GM06990 (cell line): ENCODE measurements around the gene DHX36.
A peak's percentile ranks its signal among the peaks of the same experiment; 100 is the strongest.

Experiments used
- DNase-seq: peaks from one replicate; pipeline ENCODE4 v3.0.0-alpha.2; 2011; ENCODE audit not compliant: insufficient read length; ENCODE audit errors: extremely low read depth
- H3K27me3 ChIP-seq: replicated peaks from 2 replicates; pipeline ENCODE4 v1.6.0; 2011; ENCODE audit warnings: low read length; ENCODE audit not compliant: control insufficient read depth, insufficient read depth
- H3K36me3 ChIP-seq: 2 replicates; pipeline ENCODE4 v1.5.1; 2011; ENCODE audit warnings: low read length; ENCODE audit not compliant: control insufficient read depth, insufficient read depth
- H3K4me3 ChIP-seq: replicated peaks from 2 replicates; pipeline ENCODE4 v1.5.1; 2011; ENCODE audit warnings: low read depth, mild to moderate bottlenecking, control low read depth, low read length
- TF ChIP-seq, protein P1 (sequence below): IDR thresholded peaks from 2 replicates; pipeline ENCODE4 v1.5.1; 2011; ENCODE audit warnings: low read length, control low read depth, mild to moderate bottlenecking, inconsistent platforms; ENCODE audit not compliant: insufficient read depth, poor library complexity, severe bottlenecking

DHX36 gene

DNA sequence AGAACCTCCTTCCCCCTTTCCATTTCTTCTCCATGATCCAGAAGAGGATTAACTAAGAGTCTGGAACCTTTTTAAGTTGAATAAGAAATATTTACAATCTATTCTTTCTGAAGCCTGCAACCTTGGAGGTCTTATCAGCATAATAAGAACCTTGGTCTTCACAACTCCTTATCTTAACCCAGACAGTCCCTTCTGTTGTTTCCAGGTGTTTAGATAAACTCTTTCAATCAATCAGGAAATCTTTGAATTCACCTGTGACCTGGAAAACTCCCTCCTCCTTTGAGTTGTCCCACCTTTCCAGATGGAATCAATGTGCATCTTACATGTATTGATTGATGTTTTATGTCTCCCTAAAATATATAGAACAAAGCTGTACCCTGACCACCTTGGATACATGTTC, 3.6 kb upstream of the DHX36 start:
- H3K27me3 ChIP-seq, result no peaks in the 10 kb centered on the region
- H3K36me3 ChIP-seq, result no peaks in the 10 kb centered on the region
- no peak overlapping the region for H3K4me3 ChIP-seq
- TF ChIP-seq, protein P1, sequence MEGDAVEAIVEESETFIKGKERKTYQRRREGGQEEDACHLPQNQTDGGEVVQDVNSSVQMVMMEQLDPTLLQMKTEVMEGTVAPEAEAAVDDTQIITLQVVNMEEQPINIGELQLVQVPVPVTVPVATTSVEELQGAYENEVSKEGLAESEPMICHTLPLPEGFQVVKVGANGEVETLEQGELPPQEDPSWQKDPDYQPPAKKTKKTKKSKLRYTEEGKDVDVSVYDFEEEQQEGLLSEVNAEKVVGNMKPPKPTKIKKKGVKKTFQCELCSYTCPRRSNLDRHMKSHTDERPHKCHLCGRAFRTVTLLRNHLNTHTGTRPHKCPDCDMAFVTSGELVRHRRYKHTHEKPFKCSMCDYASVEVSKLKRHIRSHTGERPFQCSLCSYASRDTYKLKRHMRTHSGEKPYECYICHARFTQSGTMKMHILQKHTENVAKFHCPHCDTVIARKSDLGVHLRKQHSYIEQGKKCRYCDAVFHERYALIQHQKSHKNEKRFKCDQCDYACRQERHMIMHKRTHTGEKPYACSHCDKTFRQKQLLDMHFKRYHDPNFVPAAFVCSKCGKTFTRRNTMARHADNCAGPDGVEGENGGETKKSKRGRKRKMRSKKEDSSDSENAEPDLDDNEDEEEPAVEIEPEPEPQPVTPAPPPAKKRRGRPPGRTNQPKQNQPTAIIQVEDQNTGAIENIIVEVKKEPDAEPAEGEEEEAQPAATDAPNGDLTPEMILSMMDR, result no peak
- no peak for DNase-seq

DNA sequence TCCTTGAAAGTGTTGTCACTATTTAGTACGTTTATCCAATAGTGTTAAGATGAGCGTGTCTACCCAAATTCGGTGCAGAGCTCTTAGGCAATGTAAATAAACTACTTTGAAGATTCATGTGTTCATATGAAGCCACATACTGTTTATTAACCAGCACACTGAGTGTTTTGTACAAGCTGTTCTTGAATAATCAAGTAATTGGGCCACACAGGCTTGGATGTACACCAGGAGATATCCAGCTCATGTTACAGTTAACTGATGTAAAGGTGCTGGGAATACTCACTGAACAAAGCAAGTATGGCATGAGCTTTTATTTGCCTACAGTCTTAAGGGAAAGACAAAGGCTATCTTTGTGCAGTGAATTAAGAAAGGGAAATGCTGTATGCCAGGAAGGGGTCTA, 632 bp upstream of the DHX36 start:
- Histone ChIP-seq H3K27me3 (no peaks in the 10 kb centered on the region), H3K4me3 (peak overlapping the region; percentile 84), H3K36me3 (no peaks in the 10 kb centered on the region)
- DNase-seq, result no peak
- TF ChIP-seq, protein P1, result no peak

DNA sequence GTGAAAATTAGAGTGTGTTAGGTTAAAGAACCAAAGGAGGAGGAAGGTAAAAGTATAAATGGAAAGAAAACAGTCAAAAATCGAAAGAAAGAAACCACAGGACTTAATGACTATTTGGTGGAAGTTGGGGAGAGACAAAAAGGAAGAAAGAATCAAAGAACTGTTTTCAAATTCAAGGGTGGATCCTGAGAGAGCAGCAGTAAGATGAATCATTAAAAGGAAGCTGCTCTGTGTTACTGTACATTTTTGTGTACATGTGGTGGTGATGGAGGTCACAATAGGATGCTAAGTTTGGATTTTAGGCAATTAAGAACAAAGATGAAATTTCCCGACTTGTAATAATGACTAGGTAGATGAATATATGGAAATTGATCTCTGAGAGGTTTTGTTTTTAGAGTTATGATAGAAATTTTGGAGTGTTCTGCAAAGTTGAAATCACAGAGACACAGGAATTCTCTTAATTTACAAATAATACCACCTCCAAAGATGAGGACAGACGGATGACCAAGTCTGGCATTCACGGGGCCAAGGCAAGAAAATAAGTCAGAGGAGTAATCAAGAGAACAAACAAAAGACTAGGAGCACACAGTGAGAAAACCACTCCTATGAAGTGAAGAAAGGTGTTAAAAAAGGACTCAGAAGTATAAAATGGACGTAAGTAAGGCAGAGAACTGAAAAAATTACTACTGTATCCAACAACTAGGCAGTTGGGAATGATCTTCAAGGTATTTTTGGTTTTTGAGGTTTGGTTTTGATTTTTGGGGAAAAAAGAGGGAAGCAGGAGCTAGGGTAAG, 7.1 kb downstream of the DHX36 start:
- TF ChIP-seq, protein P1, result no peak
- H3K4me3 ChIP-seq, result no peak overlapping the region

DNA sequence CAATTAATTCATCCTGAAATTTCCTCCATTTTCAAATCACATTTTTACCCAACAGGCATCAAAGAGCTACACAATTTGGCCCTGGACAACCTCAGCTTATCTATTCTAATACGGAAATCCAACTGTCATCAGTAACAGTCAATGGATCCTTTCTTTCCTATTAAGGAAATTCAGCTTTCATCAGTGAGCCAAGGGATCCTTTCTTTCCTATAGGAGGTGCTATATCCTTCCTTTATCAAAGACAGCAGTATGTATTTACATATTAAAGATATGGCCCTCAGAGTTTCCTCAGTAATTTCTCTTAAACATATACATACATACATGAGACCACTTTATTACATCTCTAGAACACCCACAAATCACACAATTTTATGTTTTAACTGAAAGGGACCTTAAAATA, 10.1 kb downstream of the DHX36 start:
- TF ChIP-seq, protein P1, result no peak
- H3K27me3 ChIP-seq, result no peaks in the 10 kb centered on the region
- DNase-seq, result no peak
- peaks cover 2% of the 10 kb centered on the region for H3K36me3 ChIP-seq
- no peak overlapping the region for H3K4me3 ChIP-seq

More for the DNA sequence above, 7.1 kb downstream of the DHX36 start:
- no peaks in the 10 kb centered on the region for H3K27me3 ChIP-seq
- H3K36me3 ChIP-seq, result peaks cover 2% of the 10 kb centered on the region
- DNase-seq, result no peak

DNA sequence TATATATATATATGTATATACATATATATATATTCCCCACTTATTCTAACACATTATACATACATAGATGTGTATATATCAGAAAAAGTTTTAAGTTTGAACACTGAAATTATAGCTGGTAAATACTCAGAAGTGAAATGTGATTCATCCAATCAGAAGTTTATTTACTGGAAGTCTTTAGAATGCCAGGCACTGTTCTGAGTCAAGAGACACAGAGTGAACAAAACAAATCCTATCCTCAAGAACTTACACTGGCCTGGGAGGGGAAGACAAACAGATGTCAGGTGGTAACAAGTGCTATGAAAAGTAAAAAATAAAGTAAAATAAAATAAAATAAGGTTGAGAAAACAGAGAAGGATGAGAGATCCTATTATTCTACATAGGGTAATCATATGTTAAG, 13.4 kb downstream of the DHX36 start:
- TF ChIP-seq, protein P1, result no peak
- DNase-seq, result no peak
- Histone ChIP-seq H3K27me3 (no peaks in the 10 kb centered on the region), H3K36me3 (peaks cover 5% of the 10 kb centered on the region), H3K4me3 (no peak overlapping the region)
